Stimulated activated naive CD8-positive, alpha-beta T cell treated with anti-CD3 and anti-CD28 coated beads, Interleukin-15, Interleukin-2, amounts not matched to agents 100 ng/mL and 50 ng/mL, for 24 hours (primary cell): Measurements from ENCODE around the gene FOXF2.

Source experiments
- H3K27ac Mint-ChIP-seq: one replicate; pipeline ENCODE4 v1.8.0; 2021; ENCODE audit warnings: mild to moderate bottlenecking, mixed read lengths
- H3K27me3 Mint-ChIP-seq: one replicate; pipeline ENCODE4 v1.8.0; 2021; ENCODE audit warnings: mixed read lengths
- H3K36me3 Mint-ChIP-seq: one replicate; pipeline ENCODE4 v1.8.0; 2021; ENCODE audit warnings: low read depth, mixed read lengths
- H3K4me1 Mint-ChIP-seq: one replicate; pipeline ENCODE4 v1.8.0; 2021; ENCODE audit warnings: low read depth, mixed read lengths
- H3K4me3 Mint-ChIP-seq: one replicate; pipeline ENCODE4 v1.8.0; 2021; ENCODE audit warnings: mild to moderate bottlenecking, mixed read lengths
- H3K9me3 Mint-ChIP-seq: one replicate; pipeline ENCODE4 v1.8.0; 2021; ENCODE audit warnings: mixed read lengths

Gene FOXF2

GRCh38 chr6:1435806-1436205 is 46.4 kb downstream of the FOXF2 start:
- H3K27ac Mint-ChIP-seq = no peak overlapping the region
- no peaks in the 10 kb centered on the region for H3K36me3 Mint-ChIP-seq
- H3K27me3 Mint-ChIP-seq = peaks cover 41% of the 10 kb centered on the region
- H3K4me1 Mint-ChIP-seq = no peaks in the 10 kb centered on the region
- H3K4me3 Mint-ChIP-seq = no peak overlapping the region
- H3K9me3 Mint-ChIP-seq = no peaks in the 10 kb centered on the region

GRCh38 chr6:1436334-1437306 is 47.2 kb downstream of the FOXF2 start:
- no peaks in the 10 kb centered on the region for H3K4me1 Mint-ChIP-seq
- H3K4me3 Mint-ChIP-seq = no peak overlapping the region
- H3K27me3 Mint-ChIP-seq = peaks cover 41% of the 10 kb centered on the region
- H3K36me3 Mint-ChIP-seq = no peaks in the 10 kb centered on the region
- H3K9me3 Mint-ChIP-seq = no peaks in the 10 kb centered on the region
- no peak overlapping the region for H3K27ac Mint-ChIP-seq

- no peak overlapping the region for H3K27ac Mint-ChIP-seq
- H3K27me3 Mint-ChIP-seq = peaks cover 50% of the 10 kb centered on the region
- peaks cover 3% of the 10 kb centered on the region for H3K9me3 Mint-ChIP-seq
- H3K4me1 Mint-ChIP-seq = no peaks in the 10 kb centered on the region
- no peaks in the 10 kb centered on the region for H3K36me3 Mint-ChIP-seq
- H3K4me3 Mint-ChIP-seq = no peak overlapping the region
Observed at GRCh38 chr6:1437553-1438406, 48.4 kb downstream of the FOXF2 start.

- Mint-ChIP-seq H3K9me3 (peaks cover 3% of the 10 kb centered on the region), H3K4me3 (no peak overlapping the region), H3K36me3 (no peaks in the 10 kb centered on the region), H3K27ac (no peak overlapping the region), H3K27me3 (peaks cover 51% of the 10 kb centered on the region), H3K4me1 (no peaks in the 10 kb centered on the region)
Observed at GRCh38 chr6:1438471-1438881, 49.1 kb downstream of the FOXF2 start.

- H3K27ac Mint-ChIP-seq = no peak overlapping the region
- H3K9me3 Mint-ChIP-seq = peaks cover 3% of the 10 kb centered on the region
- no peaks in the 10 kb centered on the region for H3K36me3 Mint-ChIP-seq
- H3K4me1 Mint-ChIP-seq = no peaks in the 10 kb centered on the region
- H3K27me3 Mint-ChIP-seq = peaks cover 54% of the 10 kb centered on the region
- H3K4me3 Mint-ChIP-seq = no peak overlapping the region
Observed at GRCh38 chr6:1439349-1439748, 50.0 kb downstream of the FOXF2 start.

- H3K27ac Mint-ChIP-seq = no peak overlapping the region
- H3K36me3 Mint-ChIP-seq = no peaks in the 10 kb centered on the region
Observed at GRCh38 chr6:1442929-1443328, 53.6 kb downstream of the FOXF2 start.

More at GRCh38 chr6:1442929-1443328, 53.6 kb downstream of the FOXF2 start:
- Mint-ChIP-seq H3K4me1 (no peaks in the 10 kb centered on the region), H3K27me3 (peaks cover 28% of the 10 kb centered on the region), H3K9me3 (peaks cover 3% of the 10 kb centered on the region), H3K4me3 (no peak overlapping the region)
